Measurements from ENCODE around the gene RHOV.

Gene RHOV

GRCh38 chr15:40843885-40844695 is 29.9 kb downstream of the RHOV start, which contains the start of gene SPINT1:
SPINT1 (plus strand) TSS chr15:40844048; CDS start chr15:40844555, 507 bp downstream.
- DNase-seq, result no peak

- DNase-seq, result no peak
Measured at GRCh38 chr15:40843261-40843884, 30.7 kb downstream of the RHOV start.

- DNase-seq, result no peak
Measured at GRCh38 chr15:40841741-40842140, 32.3 kb downstream of the RHOV start.

- no peak for DNase-seq
Measured at GRCh38 chr15:40838756-40839155, 35.3 kb downstream of the RHOV start.

GRCh38 chr15:40836020-40836419 is 38.0 kb downstream of the RHOV start:
- DNase-seq, result no peak

- DNase-seq, result no peak
Measured at GRCh38 chr15:40832903-40833302, 41.1 kb downstream of the RHOV start.

GRCh38 chr15:40831861-40832260 is 42.2 kb downstream of the RHOV start:
- DNase-seq, result no peak

GRCh38 chr15:40830884-40831283 is 43.1 kb downstream of the RHOV start:
- no peak for DNase-seq

- no peak for DNase-seq
Measured at GRCh38 chr15:40829115-40829514, 44.9 kb downstream of the RHOV start.

GRCh38 chr15:40828447-40829036 is 45.5 kb downstream of the RHOV start, which contains the start of gene PPP1R14D:
PPP1R14D (minus strand) TSS chr15:40828708; CDS start chr15:40828641, 67 bp downstream.
- no peak for DNase-seq

- no peak for DNase-seq
Measured at GRCh38 chr15:40826423-40827075, 47.5 kb downstream of the RHOV start.

- DNase-seq, result no peak
Measured at GRCh38 chr15:40825661-40826422, 48.2 kb downstream of the RHOV start.

- DNase-seq, result no peak
Measured at GRCh38 chr15:40823572-40824343, 50.3 kb downstream of the RHOV start.

Measured in amniotic stem cell (primary cell).